ENCODE data around the gene RAD52. TPM values are rescaled to one million over a fixed set of nuclear protein-coding genes. Genes with fewer than 3 reads are reported as not detected.

The RAD52 gene
- total RNA-seq, 1 donor from 2014 or later, result 9.3 TPM

- no peak for DNase-seq
- H3K27me3 ChIP-seq (ENCODE audit: low read depth), result no peaks in the 10 kb centered on the region
- H3K4me3 ChIP-seq, result no peak overlapping the region
- TF ChIP-seq CTCF (IDR thresholded peaks at IDR 0.05; ENCODE audit: borderline replicate concordance), result no peak
- intact Hi-C loops (cut with micrococcal nuclease), result no loop called here
- no peak overlapping the region for H3K27ac ChIP-seq (replicated peaks)
- H3K4me1 ChIP-seq, result no peaks in the 10 kb centered on the region
- H3K9me3 ChIP-seq (replicated peaks), result no peaks in the 10 kb centered on the region
- no peaks in the 10 kb centered on the region for H3K36me3 ChIP-seq
Observed at GRCh38 chr12:981961-982360, 32.5 kb upstream of the RAD52 start.

- no peaks in the 10 kb centered on the region for H3K27me3 ChIP-seq (ENCODE audit: low read depth)
- no peak for DNase-seq
- intact Hi-C loops (cut with micrococcal nuclease), result no loop called here
- H3K36me3 ChIP-seq, result no peaks in the 10 kb centered on the region
- no peak overlapping the region for H3K4me3 ChIP-seq
- no peaks in the 10 kb centered on the region for H3K9me3 ChIP-seq (replicated peaks)
- TF ChIP-seq CTCF (IDR thresholded peaks at IDR 0.05; ENCODE audit: borderline replicate concordance), result no peak
- no peaks in the 10 kb centered on the region for H3K4me1 ChIP-seq
- no peak overlapping the region for H3K27ac ChIP-seq (replicated peaks)
Observed at GRCh38 chr12:981176-981828, 31.8 kb upstream of the RAD52 start.

DNA sequence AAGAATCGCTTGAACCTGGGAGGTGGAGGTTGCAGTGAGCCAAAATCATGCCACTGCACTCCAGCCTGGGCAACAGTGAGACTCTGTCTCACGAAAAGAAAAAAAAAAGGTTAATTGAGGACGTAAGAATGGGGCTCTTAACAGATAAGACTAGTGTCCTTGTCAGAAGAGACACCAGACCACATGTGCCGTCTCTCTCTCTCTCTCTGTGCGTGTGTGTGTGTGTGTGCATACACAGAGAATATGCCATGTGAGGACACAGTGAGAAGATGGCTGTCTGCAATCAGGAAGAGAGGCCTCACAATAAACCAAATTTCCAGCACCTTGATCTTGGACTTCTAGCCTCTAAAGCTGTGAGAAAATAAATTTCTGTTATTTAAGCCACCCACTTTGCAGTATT, 29.9 kb upstream of the RAD52 start:
- no peaks in the 10 kb centered on the region for H3K36me3 ChIP-seq
- TF ChIP-seq CTCF (IDR thresholded peaks at IDR 0.05; ENCODE audit: borderline replicate concordance), result no peak
- intact Hi-C loops (cut with micrococcal nuclease), result no loop called here
- no peaks in the 10 kb centered on the region for H3K4me1 ChIP-seq
- H3K27me3 ChIP-seq (ENCODE audit: low read depth), result no peaks in the 10 kb centered on the region
- no peak overlapping the region for H3K4me3 ChIP-seq
- H3K9me3 ChIP-seq (replicated peaks), result no peaks in the 10 kb centered on the region
- no peak overlapping the region for H3K27ac ChIP-seq (replicated peaks)
- no peak for DNase-seq

DNA sequence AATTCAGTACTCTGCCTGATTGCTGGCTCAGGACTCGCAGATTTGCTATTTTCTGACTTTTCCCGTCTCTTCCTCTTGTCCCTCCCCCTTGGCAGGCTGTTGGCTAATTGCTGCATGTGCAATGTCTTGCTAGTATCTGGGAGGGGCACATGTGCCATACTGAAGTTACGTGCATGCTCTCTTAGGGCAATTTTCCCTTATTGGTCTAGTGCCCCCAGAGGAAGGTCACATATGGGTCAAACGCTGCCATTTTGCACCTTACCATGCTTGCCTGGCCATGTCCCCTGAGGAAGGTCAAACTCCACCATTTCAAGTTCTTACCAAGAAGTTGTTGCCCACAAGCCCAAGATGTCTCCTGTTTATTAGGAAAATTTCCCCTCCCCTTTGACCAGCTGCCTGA, 27.7 kb upstream of the RAD52 start:
- no peaks in the 10 kb centered on the region for H3K27me3 ChIP-seq (ENCODE audit: low read depth)
- no peaks in the 10 kb centered on the region for H3K4me1 ChIP-seq
- no peak overlapping the region for H3K27ac ChIP-seq (replicated peaks)
- no peak for DNase-seq
- H3K9me3 ChIP-seq (replicated peaks), result no peaks in the 10 kb centered on the region
- intact Hi-C loops (cut with micrococcal nuclease), result no loop called here
- H3K4me3 ChIP-seq, result no peak overlapping the region
- no peaks in the 10 kb centered on the region for H3K36me3 ChIP-seq
- no peak for TF ChIP-seq CTCF (IDR thresholded peaks at IDR 0.05; ENCODE audit: borderline replicate concordance)

DNA sequence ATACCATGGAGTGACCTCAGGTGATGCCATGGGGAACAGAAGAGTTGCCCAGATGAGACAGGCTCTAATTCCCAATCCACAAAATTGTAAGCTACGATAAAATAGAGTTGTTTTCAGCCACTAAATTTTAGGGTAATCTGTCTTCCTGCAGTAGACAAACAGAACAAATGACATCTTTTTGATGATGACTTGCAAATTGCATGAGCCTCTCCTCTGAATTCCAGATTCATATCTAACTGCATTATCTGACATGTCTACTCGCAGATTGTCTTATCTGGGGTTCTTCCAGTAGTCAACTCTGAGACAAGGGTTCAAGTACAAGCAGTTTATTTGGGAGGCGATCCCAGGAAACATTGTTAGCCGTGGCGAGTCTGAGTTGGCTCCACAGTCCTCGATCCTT, 27.1 kb upstream of the RAD52 start:
- H3K4me3 ChIP-seq, result no peak overlapping the region
- no peaks in the 10 kb centered on the region for H3K4me1 ChIP-seq
- H3K27ac ChIP-seq (replicated peaks), result no peak overlapping the region
- H3K27me3 ChIP-seq (ENCODE audit: low read depth), result no peaks in the 10 kb centered on the region
- H3K36me3 ChIP-seq, result no peaks in the 10 kb centered on the region
- no peaks in the 10 kb centered on the region for H3K9me3 ChIP-seq (replicated peaks)
- TF ChIP-seq CTCF (IDR thresholded peaks at IDR 0.05; ENCODE audit: borderline replicate concordance), result no peak
- no peak for DNase-seq
- intact Hi-C loops (cut with micrococcal nuclease), result no loop called here

Measured in left ventricle myocardium inferior (tissue), 1 donor.